Fibroblast of upper back skin (primary cell): ENCODE results near the gene TC2N.
A peak's percentile ranks its signal among the peaks of the same experiment; 100 is the strongest.
"Not testable (repeated sequence)": the region's sequence is repeated elsewhere in the genome, so short reads cannot be mapped to it uniquely, and the experiment has no call there.

ENCODE experiments used
- DNase-seq: peaks from one replicate; pipeline ENCODE4 v3.0.0-alpha.2; 2013

TC2N gene

GRCh38 chr14:91866511-91867295, 633 bp downstream of the TC2N start:
- DNase-seq: no peak

GRCh38 chr14:91866061-91866460, 1.3 kb downstream of the TC2N start:
- peak; percentile 51 for DNase-seq

DNA sequence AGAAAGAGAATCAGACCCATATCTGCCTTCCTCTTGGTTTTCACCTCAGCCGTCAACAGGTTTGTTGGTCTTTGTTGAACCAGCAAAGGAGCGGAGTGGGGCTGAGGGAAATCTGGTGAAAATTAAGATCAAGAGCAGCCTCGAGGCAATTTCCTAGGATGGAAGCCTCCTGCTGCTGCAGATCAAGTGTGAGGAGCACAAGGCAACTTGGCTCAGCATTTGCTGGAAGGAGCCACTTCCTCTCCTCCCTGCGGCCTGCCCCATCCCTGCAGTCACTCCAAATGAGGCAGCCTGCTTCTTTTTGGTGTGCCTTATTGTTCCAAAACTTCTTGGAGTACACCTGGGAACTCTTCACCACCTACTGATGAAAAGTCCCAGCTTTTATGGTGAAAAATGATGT, 4.9 kb downstream of the TC2N start:
- DNase-seq: no peak

GRCh38 chr14:91861091-91861490, 6.2 kb downstream of the TC2N start:
- no peak for DNase-seq

DNA sequence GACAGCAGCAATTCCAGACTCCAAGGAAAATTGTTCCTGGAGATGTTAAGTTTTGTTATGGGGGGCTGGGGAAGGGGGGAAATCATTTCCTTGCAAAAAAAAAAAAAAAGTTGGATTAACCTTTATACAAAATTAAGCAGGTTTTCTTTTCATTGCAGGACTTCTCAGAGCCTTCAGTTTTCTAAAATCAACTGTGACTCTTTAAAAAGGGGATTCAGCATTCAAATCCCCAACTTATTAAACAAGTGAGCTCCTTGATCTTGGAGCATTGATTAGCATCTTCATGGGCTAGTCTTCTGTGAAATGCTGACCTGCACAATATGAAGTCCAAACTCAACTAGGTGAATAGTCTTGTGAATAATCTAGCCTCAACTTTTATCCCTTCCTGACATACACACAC, 7.1 kb downstream of the TC2N start:
- DNase-seq: no peak

GRCh38 chr14:91858536-91859275, 8.6 kb downstream of the TC2N start:
- peak; percentile 72 for DNase-seq

DNA sequence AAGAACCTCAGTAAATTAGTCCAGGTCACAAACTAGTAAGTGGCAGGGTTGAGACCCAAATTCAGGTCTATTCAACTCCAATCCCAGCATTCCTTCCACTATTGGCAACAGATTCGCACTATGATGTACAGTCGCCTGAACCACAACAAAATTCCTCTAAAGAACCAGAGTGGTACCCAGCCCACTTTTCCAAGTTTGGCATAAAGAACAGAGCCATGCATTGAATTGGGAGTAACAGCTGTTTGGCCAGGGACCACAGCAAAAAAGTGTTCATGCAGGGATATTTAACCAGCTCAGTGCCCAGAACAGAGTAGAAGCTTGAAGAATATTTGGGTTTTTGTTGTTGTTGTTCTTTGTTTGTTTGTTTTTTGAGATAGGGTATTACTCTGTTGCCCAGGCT, 9.7 kb downstream of the TC2N start:
- no peak for DNase-seq

- DNase-seq: no peak
These were observed 12.9 kb downstream of the TC2N start for GRCh38 chr14:91854327-91854934.

GRCh38 chr14:91851563-91851962, 15.8 kb downstream of the TC2N start:
- DNase-seq: no peak

DNA sequence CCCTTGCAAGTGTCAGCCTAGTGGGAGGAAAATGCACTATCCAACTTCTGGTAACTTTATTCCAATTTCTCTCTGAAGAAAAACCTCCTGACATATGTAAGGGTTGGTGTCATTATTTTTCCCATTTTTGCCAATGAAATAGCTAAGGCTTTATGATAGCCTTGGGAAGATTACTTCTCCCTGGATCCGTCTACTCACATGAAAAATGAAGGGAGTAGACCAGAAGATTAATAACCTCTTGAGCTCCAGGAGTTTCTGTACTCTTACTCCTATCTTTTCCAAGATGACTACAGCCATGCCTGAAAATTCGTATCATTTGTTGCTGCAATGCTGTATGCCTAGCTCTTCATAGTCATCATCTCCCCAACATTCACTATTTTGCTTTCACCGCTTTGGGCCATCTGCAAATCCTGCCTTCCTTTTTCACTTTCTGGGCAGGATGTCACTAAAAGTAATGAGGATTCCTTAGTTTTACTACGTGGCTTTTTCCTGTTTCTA, 18.8 kb downstream of the TC2N start:
- no peak for DNase-seq

DNA sequence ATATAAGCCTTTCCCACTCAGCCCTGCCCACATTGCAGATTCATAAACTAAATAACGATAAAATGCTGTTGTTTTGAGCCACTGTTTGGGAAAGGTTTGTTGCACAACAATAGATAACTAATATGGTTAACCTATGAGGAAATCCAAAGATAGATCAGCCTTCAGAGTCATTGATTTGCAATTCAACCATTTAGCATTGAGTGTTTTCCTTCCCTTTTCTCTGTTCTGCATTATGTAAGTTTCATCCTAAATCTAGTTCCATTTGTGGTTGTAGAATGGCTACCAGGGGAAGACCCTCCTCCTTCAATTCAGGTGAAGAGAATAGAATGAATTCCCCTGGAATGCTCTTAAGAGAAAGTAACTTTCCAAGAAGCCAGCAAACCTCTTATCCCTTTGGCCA, 19.6 kb downstream of the TC2N start:
- no peak for DNase-seq

DNA sequence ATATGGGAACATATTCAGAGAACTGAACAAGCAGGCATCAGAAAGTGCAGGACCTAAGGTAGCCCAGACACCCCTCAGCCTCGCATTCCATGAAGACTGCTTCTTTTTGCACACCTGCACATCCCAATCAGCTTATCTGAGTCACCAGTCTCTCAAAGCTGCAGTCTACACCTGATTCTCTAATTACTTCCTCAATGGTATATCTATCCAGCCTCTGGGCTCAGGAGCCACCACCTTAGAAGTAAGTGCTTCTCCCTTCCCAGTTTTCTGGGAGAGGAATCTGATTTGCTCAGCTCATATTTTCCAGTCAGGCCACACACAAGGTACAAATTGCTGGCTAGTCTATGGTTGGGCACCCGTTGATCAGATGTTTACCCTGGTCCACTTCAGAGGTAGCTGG, 21.7 kb downstream of the TC2N start:
- no peak for DNase-seq

DNA sequence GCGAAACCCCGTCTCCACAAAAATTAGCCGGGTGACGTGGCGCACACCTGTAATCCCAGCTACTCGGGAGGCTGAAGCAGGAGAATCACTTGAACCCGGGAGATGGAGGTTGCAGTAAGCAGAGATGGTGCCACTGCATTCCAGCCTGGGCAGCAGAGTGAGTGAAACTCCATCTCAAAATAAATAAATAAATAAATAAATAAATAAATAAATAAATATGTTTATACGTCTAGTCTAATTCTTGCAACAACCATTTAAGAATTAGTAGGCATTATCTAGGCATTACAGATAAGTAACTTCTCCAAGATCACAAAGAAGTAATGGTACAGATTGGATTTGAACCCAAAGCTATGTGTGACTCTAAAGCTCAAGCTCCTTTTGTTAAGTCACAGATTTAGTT, 22.3 kb downstream of the TC2N start:
- DNase-seq: not testable (repeated sequence)

GRCh38 chr14:91844029-91844428, 23.3 kb downstream of the TC2N start:
- DNase-seq: no peak

- DNase-seq: no peak
These were observed 23.9 kb downstream of the TC2N start for GRCh38 chr14:91843437-91843836.

GRCh38 chr14:91841065-91841464, 26.3 kb downstream of the TC2N start:
- DNase-seq: no peak

- DNase-seq: no peak
These were observed 27.6 kb downstream of the TC2N start for GRCh38 chr14:91839749-91840148.

GRCh38 chr14:91837076-91837475, 30.3 kb downstream of the TC2N start:
- DNase-seq: no peak

DNA sequence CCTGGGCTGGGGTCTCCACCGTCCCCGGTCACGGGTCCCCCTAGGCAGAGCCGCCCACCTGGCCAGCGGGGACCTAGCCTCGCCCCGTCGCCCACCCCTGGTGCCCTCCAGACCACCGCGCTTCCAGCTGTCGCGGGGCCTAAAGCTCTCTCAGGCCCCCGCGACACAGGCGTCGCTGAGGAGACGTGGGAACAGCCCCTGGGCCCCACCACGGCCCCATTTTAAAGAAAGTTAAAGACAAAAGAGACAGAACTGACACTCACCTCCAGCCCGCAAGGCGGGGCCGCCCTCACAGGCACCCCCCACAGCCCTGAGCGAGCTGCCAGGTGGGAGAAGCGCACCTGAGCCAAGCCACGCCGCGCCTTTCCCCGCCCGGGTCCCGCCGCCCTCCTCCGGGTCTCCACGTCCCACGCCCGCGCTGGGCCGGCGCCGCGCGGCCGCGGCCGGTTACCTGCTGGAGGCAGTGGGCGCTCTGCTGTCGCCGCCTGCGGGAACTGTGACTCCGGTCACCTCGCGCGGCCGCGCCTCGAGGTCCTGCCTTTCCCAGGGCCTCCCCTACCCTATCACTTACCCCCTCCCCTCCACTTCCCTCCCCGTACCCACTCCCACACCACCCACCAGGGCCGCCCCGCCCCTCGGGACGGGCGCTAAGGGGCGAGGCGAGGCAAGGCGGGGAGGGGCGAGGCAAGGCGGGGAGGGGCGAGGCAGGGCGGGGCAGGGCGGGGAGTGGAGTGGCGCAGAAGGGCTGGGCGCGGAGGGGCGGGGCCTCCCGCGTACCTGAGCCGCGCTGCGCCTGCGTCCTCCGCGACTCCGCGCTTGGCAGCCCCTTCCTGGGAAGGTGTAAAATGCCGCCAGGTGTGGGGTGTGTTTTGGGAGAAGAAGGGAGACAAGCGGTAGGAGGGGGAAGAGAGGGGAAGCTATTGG, 31.2 kb downstream of the TC2N start:
- DNase-seq: no peak

DNA sequence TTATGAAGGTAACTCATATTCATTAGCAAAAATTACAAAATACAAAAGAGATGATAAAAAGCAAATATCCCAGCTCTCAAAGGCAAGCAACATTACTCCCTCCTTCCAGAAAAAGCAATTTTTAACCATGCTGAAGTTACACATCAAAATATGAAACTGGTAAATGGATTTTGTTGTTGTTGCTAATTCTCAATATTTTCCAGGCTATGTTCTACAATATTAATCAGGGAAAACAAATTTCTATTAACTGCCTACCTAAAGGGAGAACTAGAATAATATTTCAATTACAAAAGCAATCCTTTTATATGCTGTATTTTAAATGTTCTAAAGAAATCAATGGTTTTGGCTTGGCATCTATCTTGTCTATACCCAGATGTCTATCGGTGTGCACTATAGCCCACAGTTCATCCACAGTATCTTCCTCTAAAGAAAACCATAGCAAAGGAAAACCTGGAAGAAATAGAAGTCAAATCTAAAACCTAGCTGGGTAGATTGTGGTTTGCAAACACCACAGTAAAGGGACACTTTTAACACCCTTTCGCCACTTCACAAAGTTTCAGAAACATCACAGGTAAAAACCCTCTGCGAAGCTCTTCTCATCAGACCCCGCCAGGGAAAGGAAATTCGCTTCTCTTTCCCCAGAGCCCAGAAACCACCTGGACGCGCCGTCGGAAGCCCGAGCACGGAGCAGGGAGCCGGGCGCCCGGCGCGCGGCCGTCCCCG, 32.0 kb downstream of the TC2N start:
- DNase-seq: no peak

GRCh38 chr14:91834571-91834970, 32.8 kb downstream of the TC2N start:
- no peak for DNase-seq

- DNase-seq: no peak
These were observed 36.0 kb downstream of the TC2N start for GRCh38 chr14:91831337-91831736.
